Stomach (tissue), 4 donors: Measurements from ENCODE around the gene DZIP1.

Experiments
- CTCF ChIP-seq, 7 experiments: fragments of 450-650 bp in 4 of 7; fragments of 200-600 bp in 3 of 7; sonication (generic) in 3 of 7; IDR thresholded peaks; one replicate each; pipeline ENCODE4 v1.5.1; 2016 to 2019; ENCODE audit warnings: antibody characterized with exemption in 7 of 7, control low read depth in 2 of 7, mild to moderate bottlenecking in 1 of 7
- EP300 ChIP-seq: sonication (generic); formaldehyde crosslinking; IDR thresholded peaks from one replicate; pipeline ENCODE4 v1.6.1; 2017; ENCODE audit warnings: antibody characterized with exemption
- POLR2A ChIP-seq, 4 donors: fragments of 450-650 bp; IDR thresholded peaks; one replicate each; pipeline ENCODE4 v1.6.1; 2016; ENCODE audit warnings: antibody characterized with exemption in 4 of 4, control low read depth in 2 of 4, mild to moderate bottlenecking in 1 of 4, moderate library complexity in 1 of 4
- POLR2AphosphoS5 ChIP-seq, 3 donors: sonication (generic); formaldehyde crosslinking; IDR thresholded peaks; one replicate each; pipeline ENCODE4 v1.6.1; 2016; ENCODE audit warnings: antibody characterized with exemption in 3 of 3

GRCh38 chr13:95541308-95541707, 103.2 kb downstream of the DZIP1 start:
- TF ChIP-seq CTCF (IDR thresholded peaks at IDR 0.05) (no peak), POLR2AphosphoS5 (IDR thresholded peaks at IDR 0.05) (no peak), POLR2A (IDR thresholded peaks at IDR 0.05) (no peak), EP300 (no peak)
